Measurements from ENCODE around the gene SLC17A9. TPM values are rescaled to one million over a fixed set of nuclear protein-coding genes. Genes with fewer than 3 reads are reported as not detected.
A peak's percentile ranks its signal among the peaks of the same experiment; 100 is the strongest.

SLC17A9 gene
- total and polyA plus RNA-seq, 2 experiments from 2014 or later: 11.1 to 23.2 TPM

DNA sequence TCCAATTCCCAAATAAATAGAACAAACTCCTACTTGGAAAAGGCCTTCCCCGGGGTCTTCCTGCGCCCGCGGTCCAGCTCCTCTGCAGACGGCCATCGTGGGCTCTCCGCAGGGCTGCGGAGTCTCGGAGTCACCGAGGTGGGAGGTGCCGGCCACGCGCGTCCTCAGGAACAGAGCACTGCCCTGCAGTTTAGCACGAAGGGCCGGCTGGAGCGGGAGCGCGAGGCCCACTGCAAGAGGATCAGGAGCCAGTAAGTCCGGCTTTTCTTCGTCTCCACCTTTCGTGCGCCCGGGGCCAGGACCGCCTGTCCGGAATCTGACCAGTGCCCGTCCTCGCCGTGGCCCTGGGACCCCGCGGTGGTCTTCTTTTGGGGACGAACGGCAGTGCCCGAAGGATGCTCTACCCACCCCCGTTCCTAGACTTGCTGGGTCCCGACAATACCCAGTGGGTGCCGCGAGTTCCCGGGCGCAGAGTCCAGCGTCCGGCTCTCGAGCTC lies 52.9 kb downstream of the SLC17A9 start:
- H4K20me1 ChIP-seq (ENCODE audit: insufficient read depth): no peaks in the 10 kb centered on the region
- H3K4me2 ChIP-seq (ENCODE audit: unreplicated experiment): no peak overlapping the region
- H3K4me1 ChIP-seq (ENCODE audit: insufficient read depth): no peaks in the 10 kb centered on the region
- no peaks in the 10 kb centered on the region for H3F3A ChIP-seq (ENCODE audit: insufficient read depth)
- WGBS, 2 experiments (ENCODE audit: low coverage in 1 of 2, low lambda C conversion rate in 2 of 2, missing lambda C conversion rate in 2 of 2): 4 to 6% methylated on average over 36 to 43 of the region's 43 CpGs
- H3K9me2 ChIP-seq (ENCODE audit: insufficient read depth): no peaks in the 10 kb centered on the region
- H3K4me3 ChIP-seq: no peak overlapping the region
- H3K36me3 ChIP-seq (ENCODE audit: low read depth): no peaks in the 10 kb centered on the region
- H3K9ac ChIP-seq: no peak overlapping the region
- H3K27ac ChIP-seq: no peak overlapping the region
- TF ChIP-seq EZH2phosphoT487 (IDR thresholded peaks at IDR 0.05; ENCODE audit: insufficient read depth, low read depth): no peak
- no peak for TF ChIP-seq EZH2 (IDR thresholded peaks at IDR 0.05; ENCODE audit: insufficient read depth, poor library complexity, severe bottlenecking)
- H2AFZ ChIP-seq: no peak overlapping the region
- no peaks in the 10 kb centered on the region for H3K9me3 ChIP-seq (ENCODE audit: low read depth)
- H3K27me3 ChIP-seq (replicated peaks; ENCODE audit: insufficient read depth): peaks cover 81% of the 10 kb centered on the region
- no peak for DNase-seq
- in situ Hi-C loops (cut with MboI): no loop called here
- no peaks in the 10 kb centered on the region for H3K79me2 ChIP-seq (ENCODE audit: insufficient read depth)

DNA sequence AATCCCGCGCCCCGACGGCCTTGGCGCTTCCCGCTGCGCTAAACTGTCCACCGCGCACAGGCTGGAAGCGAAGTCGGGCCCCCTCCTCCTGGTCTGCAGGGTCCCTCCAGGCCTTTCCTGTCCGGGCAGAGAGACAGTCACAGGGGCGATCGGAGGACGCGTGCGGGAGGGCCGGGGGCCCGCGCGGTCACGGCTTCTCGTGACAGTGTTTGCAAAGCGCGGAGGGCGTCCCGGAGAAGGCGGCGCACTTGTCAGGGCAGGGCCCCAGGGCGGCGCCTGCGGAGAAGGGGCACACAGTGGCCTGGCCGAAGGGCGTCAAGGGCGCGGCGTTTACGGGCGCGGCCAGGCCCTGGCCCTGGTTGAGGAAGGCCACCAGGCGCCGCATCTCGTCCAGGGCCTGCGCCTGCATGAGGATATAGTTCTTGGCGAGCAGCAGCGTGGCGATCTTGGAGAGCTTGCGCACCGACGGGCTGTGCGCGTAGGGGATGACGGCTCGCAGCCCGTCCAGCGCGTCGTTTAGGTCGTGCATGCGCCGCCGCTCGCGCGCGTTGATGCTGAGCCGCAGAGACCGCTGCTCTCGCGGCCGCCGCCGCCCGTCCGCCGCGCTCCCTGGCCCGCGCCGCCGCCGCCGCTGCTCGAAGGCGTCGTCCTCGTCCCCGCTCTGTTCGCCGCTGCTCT lies 53.5 kb downstream of the SLC17A9 start:
- H3K9me3 ChIP-seq (ENCODE audit: low read depth): no peaks in the 10 kb centered on the region
- TF ChIP-seq EZH2 (IDR thresholded peaks at IDR 0.05; ENCODE audit: insufficient read depth, poor library complexity, severe bottlenecking) (no peak), EZH2phosphoT487 (IDR thresholded peaks at IDR 0.05; ENCODE audit: insufficient read depth, low read depth) (no peak)
- in situ Hi-C loops (cut with MboI): no loop called here
- no peak overlapping the region for H3K9ac ChIP-seq
- H3K27ac ChIP-seq: no peak overlapping the region
- no peaks in the 10 kb centered on the region for H4K20me1 ChIP-seq (ENCODE audit: insufficient read depth)
- H3K4me3 ChIP-seq: no peak overlapping the region
- H3K9me2 ChIP-seq (ENCODE audit: insufficient read depth): no peaks in the 10 kb centered on the region
- H2AFZ ChIP-seq: no peak overlapping the region
- H3K4me1 ChIP-seq (ENCODE audit: insufficient read depth): no peaks in the 10 kb centered on the region
- DNase-seq: no peak
- H3K36me3 ChIP-seq (ENCODE audit: low read depth): no peaks in the 10 kb centered on the region
- no peaks in the 10 kb centered on the region for H3K79me2 ChIP-seq (ENCODE audit: insufficient read depth)
- no peaks in the 10 kb centered on the region for H3F3A ChIP-seq (ENCODE audit: insufficient read depth)
- H3K27me3 ChIP-seq (replicated peaks; ENCODE audit: insufficient read depth): peaks cover 79% of the 10 kb centered on the region
- H3K4me2 ChIP-seq (ENCODE audit: unreplicated experiment): no peak overlapping the region
- WGBS, 2 experiments (ENCODE audit: low coverage in 1 of 2, low lambda C conversion rate in 2 of 2, missing lambda C conversion rate in 2 of 2): 3 to 9% methylated on average over 60 to 64 of the region's 90 CpGs

DNA sequence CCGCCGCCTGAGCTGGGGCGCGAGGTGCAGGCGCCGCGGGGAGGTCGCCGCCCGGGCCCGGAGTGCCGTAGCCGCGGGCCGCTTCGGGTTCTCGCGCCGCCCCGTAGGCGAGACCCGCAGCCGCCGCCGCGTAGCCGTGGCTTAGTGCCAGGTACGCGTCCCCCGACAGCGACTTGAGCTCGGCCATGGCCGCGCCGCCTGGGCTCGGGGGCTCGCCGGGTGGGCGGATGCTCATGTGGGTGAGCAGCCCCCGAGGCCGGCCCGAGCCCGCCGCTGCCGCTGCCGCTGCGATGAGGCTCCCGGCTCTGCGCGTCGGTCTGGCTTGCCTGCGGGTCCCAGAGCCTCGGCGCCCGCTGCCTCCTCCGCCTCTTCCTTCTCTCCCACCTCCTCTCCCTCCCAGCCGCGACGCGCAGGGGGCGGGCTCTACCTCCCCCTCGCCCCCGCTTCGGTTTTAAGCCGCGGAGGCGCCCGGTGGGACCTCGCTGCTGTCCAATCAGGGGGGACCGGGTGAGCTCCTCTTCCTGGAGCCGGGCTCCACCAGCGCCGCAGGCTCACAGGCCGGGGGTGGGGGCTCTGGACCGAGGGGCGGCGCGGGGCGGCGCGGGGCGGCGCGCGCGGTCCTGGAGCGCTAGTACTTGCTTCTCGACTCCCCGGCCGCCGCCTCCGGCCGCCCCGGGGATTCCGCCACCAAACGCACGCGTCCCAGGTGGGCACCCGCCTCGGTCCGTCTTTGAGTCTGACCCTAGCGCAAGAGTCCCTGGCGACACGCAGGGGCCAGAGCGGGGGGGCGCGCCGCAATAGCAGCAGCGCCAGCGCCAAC lies 54.2 kb downstream of the SLC17A9 start, which contains the start of gene BHLHE23:
BHLHE23 (minus strand) TSS at position 425 of the 820 bp plus-strand sequence; CDS start at position 235, 190 bp downstream.
- Histone ChIP-seq H3K9ac (no peak within 1 kb of the TSS), H3K36me3 (ENCODE audit: low read depth) (no peaks in the 10 kb centered on the region), H3K4me2 (ENCODE audit: unreplicated experiment) (no peak within 1 kb of the TSS), H3K4me3 (no peak within 1 kb of the TSS), H3K9me2 (ENCODE audit: insufficient read depth) (no peaks in the 10 kb centered on the region), H4K20me1 (ENCODE audit: insufficient read depth) (no peaks in the 10 kb centered on the region), H3K27ac (no peak within 1 kb of the TSS), H3F3A (ENCODE audit: insufficient read depth) (no peaks in the 10 kb centered on the region), H3K9me3 (ENCODE audit: low read depth) (no peaks in the 10 kb centered on the region), H3K4me1 (ENCODE audit: insufficient read depth) (no peaks in the 10 kb centered on the region), H3K79me2 (ENCODE audit: insufficient read depth) (no peaks in the 10 kb centered on the region), H3K27me3 (replicated peaks; ENCODE audit: insufficient read depth) (peaks cover 82% of the 10 kb centered on the region), H2AFZ (no peak within 1 kb of the TSS)
- in situ Hi-C loops (cut with MboI): no loop called here
- no peak for DNase-seq
- TF ChIP-seq EZH2 (IDR thresholded peaks at IDR 0.05; ENCODE audit: insufficient read depth, poor library complexity, severe bottlenecking): peak; percentile 81
- 0 out of 2 replicates have a peak, but pooled peaks have one; percentile 53 for TF ChIP-seq EZH2phosphoT487 (IDR thresholded peaks at IDR 0.05; ENCODE audit: insufficient read depth, low read depth)
- WGBS, 2 experiments (ENCODE audit: low coverage in 1 of 2, low lambda C conversion rate in 2 of 2, missing lambda C conversion rate in 2 of 2): 2 to 3% methylated on average over 62 to 76 of the region's 110 CpGs

- in situ Hi-C loops (cut with MboI): no loop called here
- H3K4me1 ChIP-seq (ENCODE audit: insufficient read depth): no peaks in the 10 kb centered on the region
- no peak overlapping the region for H3K4me3 ChIP-seq
- H2AFZ ChIP-seq: no peak overlapping the region
- DNase-seq: no peak
- peaks cover 83% of the 10 kb centered on the region for H3K27me3 ChIP-seq (replicated peaks; ENCODE audit: insufficient read depth)
- H3K4me2 ChIP-seq (ENCODE audit: unreplicated experiment): no peak overlapping the region
- H4K20me1 ChIP-seq (ENCODE audit: insufficient read depth): no peaks in the 10 kb centered on the region
- no peak for TF ChIP-seq EZH2 (IDR thresholded peaks at IDR 0.05; ENCODE audit: insufficient read depth, poor library complexity, severe bottlenecking)
- no peak for TF ChIP-seq EZH2phosphoT487 (IDR thresholded peaks at IDR 0.05; ENCODE audit: insufficient read depth, low read depth)
- no peak overlapping the region for H3K27ac ChIP-seq
- WGBS, 2 experiments (ENCODE audit: low coverage in 1 of 2, low lambda C conversion rate in 2 of 2, missing lambda C conversion rate in 2 of 2): 2 to 6% methylated on average over 20 to 24 of the region's 24 CpGs
- no peaks in the 10 kb centered on the region for H3F3A ChIP-seq (ENCODE audit: insufficient read depth)
- H3K36me3 ChIP-seq (ENCODE audit: low read depth): no peaks in the 10 kb centered on the region
- no peaks in the 10 kb centered on the region for H3K79me2 ChIP-seq (ENCODE audit: insufficient read depth)
- no peaks in the 10 kb centered on the region for H3K9me2 ChIP-seq (ENCODE audit: insufficient read depth)
- H3K9ac ChIP-seq: no peak overlapping the region
- no peaks in the 10 kb centered on the region for H3K9me3 ChIP-seq (ENCODE audit: low read depth)
Measured at GRCh38 chr20:63007360-63007645, 54.8 kb downstream of the SLC17A9 start.
